GM12801 (cell line): ENCODE measurements around the gene TMA7B.

Experiments
- TF ChIP-seq, protein P1 (sequence below): IDR thresholded peaks from one replicate; pipeline ENCODE4 v1.5.1; 2011; ENCODE audit warnings: control low read depth; ENCODE audit not compliant: insufficient read length; ENCODE audit errors: extremely low read depth

TMA7B gene

GRCh38 chr22:39941601-39942000, 18.6 kb upstream of the TMA7B start:
- TF ChIP-seq, protein P1, sequence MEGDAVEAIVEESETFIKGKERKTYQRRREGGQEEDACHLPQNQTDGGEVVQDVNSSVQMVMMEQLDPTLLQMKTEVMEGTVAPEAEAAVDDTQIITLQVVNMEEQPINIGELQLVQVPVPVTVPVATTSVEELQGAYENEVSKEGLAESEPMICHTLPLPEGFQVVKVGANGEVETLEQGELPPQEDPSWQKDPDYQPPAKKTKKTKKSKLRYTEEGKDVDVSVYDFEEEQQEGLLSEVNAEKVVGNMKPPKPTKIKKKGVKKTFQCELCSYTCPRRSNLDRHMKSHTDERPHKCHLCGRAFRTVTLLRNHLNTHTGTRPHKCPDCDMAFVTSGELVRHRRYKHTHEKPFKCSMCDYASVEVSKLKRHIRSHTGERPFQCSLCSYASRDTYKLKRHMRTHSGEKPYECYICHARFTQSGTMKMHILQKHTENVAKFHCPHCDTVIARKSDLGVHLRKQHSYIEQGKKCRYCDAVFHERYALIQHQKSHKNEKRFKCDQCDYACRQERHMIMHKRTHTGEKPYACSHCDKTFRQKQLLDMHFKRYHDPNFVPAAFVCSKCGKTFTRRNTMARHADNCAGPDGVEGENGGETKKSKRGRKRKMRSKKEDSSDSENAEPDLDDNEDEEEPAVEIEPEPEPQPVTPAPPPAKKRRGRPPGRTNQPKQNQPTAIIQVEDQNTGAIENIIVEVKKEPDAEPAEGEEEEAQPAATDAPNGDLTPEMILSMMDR: no peak

GRCh38 chr22:39942439-39943230, 17.6 kb upstream of the TMA7B start:
- TF ChIP-seq, protein P1: no peak

- TF ChIP-seq, protein P1: no peak
Measured at GRCh38 chr22:39943337-39943736, 16.9 kb upstream of the TMA7B start.

- TF ChIP-seq, protein P1: no peak
Measured at GRCh38 chr22:39943953-39944872, 16.0 kb upstream of the TMA7B start.

DNA sequence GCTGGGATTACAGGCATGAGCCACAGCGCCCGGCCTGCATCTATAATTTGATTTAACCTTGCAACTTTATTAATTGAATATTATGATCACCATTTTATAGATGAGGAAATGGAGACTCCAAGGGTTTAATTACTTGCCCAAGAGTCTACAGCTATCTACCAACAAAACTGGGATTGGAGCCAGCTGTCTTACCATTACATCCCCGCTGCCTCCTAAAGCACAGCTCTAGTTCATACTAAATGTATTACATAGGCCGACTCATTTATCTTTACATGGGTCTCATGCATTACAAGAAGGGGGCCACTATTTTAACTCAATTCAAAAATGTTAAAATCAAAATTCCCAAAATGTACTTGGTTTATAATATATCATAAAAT, 14.1 kb upstream of the TMA7B start:
- TF ChIP-seq, protein P1: no peak

- TF ChIP-seq, protein P1: no peak
Measured at GRCh38 chr22:39946503-39947219, 13.5 kb upstream of the TMA7B start.
